ENCODE data around the gene GRHL3. TPM values are rescaled to one million over a fixed set of nuclear protein-coding genes. Genes with fewer than 3 reads are reported as not detected.

The GRHL3 gene
- polyA plus RNA-seq, 4 donors = 2.1 to 12.1 (median 4.9) TPM

GRCh38 chr1:24317081-24317480 lies 2.1 kb upstream of the GRHL3 start:
- DNase-seq (ENCODE audit: low read depth in 4 of 4, low spot score in 3 of 4) = no peak

GRCh38 chr1:24317956-24318614 lies 1.1 kb upstream of the GRHL3 start:
- DNase-seq (ENCODE audit: low read depth in 4 of 4, low spot score in 3 of 4) = no peak

- DNase-seq (ENCODE audit: low read depth in 4 of 4, low spot score in 3 of 4) = no peak
These were observed 394 bp upstream of the GRHL3 start for GRCh38 chr1:24318615-24319311.

- no peak for DNase-seq (ENCODE audit: low read depth in 4 of 4, low spot score in 3 of 4)
These were observed 805 bp downstream of the GRHL3 start for GRCh38 chr1:24319962-24320361.

DNA sequence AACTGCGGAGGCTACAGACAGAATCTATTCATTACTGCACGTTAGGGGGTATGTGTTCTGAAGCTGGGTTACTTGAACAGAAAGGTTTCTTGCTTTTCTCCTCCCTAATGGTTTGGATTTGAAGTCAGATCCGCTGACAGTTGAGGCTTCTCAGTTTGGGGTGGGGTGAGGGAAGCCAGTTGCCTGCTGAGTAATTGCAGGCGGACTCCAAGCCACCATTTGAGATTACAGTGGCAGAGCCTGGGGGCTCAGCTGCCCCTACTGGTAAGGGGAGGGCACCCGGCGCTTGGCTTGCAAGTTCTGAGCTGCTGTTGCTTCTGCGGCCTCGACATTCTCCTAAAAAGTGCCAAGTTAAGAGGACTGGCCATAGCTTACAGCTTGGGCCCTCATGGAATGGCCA lies 2.0 kb downstream of the GRHL3 start:
- DNase-seq (ENCODE audit: low read depth in 4 of 4, low spot score in 3 of 4) = no peak

DNA sequence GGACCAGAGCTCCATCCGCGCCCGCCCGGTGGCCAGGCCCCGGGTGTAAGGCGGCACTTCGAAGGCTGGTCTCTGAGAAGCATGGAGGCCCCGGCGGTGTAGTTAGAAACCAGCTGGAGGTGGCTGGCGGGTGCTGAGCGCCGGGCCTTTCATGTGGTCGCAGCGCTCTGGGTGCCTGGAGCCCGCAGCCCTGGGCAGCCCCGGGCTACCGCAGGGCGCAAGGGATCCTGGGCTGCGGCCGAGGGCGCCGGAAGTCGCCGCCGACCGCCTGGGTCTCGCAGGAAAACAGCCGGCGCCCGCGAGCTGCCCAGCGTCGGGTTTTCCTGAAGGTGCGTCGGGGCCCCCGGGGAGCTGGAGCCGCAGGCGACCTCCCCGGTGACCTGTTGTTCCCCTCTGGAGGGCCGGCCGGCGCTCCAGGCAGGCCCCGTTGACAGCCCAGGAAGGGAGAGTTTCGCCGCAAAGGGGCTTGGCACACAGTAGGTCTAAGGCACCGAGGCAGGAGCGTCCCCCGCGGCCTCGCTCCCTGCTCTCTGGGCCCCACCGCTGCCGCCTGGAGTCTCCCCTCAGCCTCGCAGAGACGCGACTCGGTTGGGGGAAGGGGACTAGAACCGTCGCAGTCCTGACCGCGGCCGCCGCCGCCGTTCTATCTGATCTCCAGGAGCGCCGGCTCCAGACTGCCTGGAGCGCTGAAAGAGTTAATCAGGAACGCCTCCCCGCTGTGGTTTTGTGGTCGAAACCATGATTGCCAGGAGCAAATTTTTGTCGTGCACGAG lies 2.7 kb downstream of the GRHL3 start:
- no peak for DNase-seq (ENCODE audit: low read depth in 4 of 4, low spot score in 3 of 4)

DNA sequence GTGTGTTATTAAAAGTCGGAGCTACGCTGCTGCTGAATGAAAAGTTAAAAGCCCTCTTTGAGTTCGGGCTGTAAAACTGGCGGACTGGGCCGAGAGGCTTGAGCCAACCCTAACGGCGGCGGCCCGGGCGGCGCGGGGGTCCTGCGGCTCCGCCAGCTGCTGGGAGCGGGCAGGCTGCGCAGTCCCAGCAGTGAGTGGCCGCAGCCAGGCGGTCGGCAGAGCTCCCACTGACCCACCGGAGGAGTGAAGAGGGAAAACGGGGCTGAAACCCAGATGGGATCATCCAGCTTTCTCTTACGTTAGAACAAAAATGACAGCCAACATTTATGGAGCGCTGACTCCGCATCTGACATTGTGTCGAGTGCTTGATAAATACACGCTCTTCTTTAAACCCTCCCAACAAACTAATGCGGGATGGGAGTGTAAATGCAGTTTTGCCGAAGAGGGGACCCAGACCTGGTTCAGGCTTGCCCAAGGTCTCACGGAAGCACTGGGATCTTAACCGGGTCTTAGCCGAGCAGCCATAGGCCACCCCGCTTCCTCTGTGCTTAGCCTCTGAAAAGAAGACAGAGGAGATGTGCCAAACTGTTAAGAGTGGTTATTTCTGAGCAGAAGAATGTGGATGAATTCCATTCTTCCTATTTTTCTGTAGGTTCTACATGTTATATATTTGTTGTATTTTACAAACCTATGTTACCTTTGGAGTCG lies 3.5 kb downstream of the GRHL3 start:
- DNase-seq (ENCODE audit: low read depth in 4 of 4, low spot score in 3 of 4) = no peak

DNA sequence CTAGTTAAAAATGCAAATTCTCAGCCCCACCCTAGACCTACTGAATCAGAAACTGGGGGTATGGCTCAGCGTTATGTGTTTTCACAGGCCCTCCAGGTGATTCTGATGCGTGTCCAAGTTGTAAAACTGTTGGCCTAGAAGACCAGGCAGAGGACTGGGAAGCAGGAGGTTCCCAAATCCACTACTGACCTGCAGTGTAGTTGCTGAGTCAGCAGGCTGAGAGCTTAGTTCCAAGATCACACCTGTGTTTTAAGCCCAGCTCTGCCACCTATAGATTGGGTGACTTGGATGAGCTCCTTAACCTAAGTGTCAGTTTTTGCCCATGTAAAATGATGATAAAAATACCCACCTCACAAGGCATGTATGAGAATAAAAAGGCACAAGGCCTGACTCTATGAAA lies 4.1 kb downstream of the GRHL3 start:
- DNase-seq (ENCODE audit: low read depth in 4 of 4, low spot score in 3 of 4) = no peak

- no peak for DNase-seq (ENCODE audit: low read depth in 4 of 4, low spot score in 3 of 4)
These were observed 5.7 kb downstream of the GRHL3 start for GRCh38 chr1:24324903-24325302.

DNA sequence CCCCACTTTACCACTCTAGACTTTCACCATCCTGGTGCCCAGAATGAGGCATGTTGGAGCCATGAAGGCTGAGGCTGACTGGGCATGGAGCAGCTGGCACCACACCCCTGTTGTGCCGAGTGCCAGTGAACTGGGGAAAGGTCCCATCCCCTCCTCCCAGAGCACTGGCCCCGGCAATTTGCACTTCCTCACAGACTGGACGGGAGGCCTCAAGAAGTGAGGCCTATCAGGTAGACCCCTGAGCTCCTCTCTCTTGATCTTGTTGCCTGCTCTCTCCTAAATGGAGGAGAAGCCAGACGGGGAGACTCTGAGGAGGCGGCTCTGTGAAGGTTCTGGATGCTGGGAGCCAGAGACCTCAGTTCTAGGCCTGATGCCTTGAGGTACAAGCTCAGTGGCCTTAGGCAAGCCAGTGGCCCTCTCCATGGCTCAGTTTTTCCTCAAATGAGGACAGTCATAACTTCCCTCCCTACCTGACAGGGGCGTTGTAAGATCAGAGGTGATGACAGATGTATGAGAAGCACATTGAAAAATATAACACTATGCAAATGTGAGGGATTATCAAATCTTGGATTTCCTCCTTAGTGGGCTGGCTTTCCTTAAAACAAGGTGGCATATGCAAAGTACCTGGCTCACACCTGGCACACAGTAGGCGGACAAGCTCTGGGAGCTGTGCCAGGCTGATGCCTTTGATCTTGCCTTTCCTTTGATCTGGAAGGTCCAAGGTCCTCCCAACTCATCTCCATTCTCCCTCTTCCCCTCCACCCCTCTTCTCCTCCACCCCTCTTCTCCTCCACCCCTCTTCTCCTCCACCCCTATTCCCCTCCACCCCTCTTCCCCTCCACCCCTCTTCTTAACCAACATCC lies 6.7 kb downstream of the GRHL3 start:
- no peak for DNase-seq (ENCODE audit: low read depth in 4 of 4, low spot score in 3 of 4)

- DNase-seq (ENCODE audit: low read depth in 4 of 4, low spot score in 3 of 4) = no peak
These were observed 8.3 kb downstream of the GRHL3 start for GRCh38 chr1:24327486-24327885.

- DNase-seq (ENCODE audit: low read depth in 4 of 4, low spot score in 3 of 4) = no peak
These were observed 8.7 kb downstream of the GRHL3 start for GRCh38 chr1:24327891-24328290.

GRCh38 chr1:24329331-24329730 lies 10.2 kb downstream of the GRHL3 start:
- DNase-seq (ENCODE audit: low read depth in 4 of 4, low spot score in 3 of 4) = no peak

DNA sequence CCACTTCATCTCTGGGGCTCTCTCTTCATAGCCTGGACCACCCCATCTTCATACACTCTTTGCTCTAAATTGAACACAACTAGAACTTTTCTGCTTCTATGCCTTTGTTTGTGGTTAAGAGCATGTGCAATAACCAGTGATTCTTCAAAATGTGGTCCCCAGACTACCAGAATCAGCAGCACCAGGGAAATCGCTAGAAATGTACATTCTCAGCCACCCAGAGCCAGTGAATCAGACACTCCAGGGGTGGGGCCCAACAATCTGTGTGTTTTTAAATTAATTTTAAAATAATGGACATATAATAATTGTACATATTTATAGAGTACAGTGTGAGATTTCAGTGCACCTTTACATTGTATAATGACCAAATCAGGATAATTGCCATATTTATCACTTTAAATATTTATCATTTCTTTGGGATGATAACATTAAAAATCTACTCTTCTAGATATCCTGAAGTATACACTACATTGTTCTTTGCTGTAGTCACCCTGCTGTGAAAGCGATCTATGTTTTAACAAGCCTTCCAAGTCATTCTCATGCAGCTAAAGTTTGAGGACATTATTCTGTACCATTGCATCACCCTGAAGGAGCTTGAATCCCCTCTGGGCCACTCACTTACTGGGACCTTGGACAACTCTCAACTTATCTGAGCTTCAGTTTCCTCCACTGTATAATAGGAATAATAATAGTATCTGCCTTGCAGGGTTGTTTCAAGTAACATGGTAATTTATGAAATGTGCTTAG lies 10.8 kb downstream of the GRHL3 start:
- DNase-seq (ENCODE audit: low read depth in 4 of 4, low spot score in 3 of 4) = no peak

DNA sequence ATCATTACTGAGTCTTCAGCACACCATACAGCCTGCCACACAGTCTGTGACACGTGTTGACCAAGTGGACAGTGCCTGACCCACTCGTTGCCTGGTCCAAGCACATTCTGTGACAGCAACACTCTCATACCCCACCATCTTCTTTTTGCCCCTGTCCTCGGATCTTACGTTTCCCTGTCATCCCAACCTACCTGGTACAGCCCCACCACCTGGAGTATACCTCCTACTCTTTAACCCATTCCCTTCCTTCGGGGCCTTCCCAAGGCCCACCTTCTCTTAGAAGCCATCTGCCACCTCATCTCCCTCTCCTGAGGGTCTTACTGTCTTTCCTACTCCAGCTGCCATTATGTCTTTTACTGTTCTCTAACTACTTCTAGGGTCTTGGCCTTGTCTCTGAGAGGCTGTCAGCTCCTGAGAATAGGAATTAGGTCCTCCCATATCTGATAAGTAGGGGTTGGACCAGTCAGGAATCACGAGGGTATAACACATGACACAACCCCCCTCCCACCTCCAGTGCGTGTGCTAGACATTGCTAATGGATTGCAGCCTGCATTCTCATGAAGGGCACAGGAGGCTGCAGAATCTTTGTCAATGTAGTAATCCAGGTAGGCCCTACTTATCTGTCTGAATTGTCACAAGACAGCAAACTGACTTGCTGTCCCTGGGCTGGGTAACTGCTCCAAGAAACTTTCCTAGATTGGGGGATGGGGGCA lies 13.0 kb downstream of the GRHL3 start:
- DNase-seq (ENCODE audit: low read depth in 4 of 4, low spot score in 3 of 4) = no peak

DNA sequence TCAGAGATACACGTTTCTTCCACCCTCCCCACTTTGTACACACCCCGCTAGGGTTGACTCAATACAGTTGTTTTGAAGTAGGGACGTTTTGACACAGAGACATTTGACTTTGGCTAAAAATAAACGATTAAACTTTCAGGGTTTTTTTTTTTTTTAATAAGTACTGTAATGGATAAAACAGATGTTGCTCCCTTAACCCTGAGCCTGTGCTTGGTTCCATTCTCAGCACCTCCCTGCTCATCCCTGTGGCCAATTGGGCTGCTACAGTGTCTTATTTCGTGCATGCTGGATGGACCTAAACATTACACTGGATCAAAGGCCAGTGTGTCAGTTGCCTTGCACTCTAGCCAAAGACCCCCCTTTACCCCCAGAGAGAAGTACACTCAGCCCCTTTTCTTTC lies 16.9 kb downstream of the GRHL3 start:
- no peak for DNase-seq (ENCODE audit: low read depth in 4 of 4, low spot score in 3 of 4)

GRCh38 chr1:24337455-24337854 lies 18.3 kb downstream of the GRHL3 start:
- DNase-seq (ENCODE audit: low read depth in 4 of 4, low spot score in 3 of 4) = no peak

GRCh38 chr1:24338447-24338846 lies 19.3 kb downstream of the GRHL3 start:
- no peak for DNase-seq (ENCODE audit: low read depth in 4 of 4, low spot score in 3 of 4)

DNA sequence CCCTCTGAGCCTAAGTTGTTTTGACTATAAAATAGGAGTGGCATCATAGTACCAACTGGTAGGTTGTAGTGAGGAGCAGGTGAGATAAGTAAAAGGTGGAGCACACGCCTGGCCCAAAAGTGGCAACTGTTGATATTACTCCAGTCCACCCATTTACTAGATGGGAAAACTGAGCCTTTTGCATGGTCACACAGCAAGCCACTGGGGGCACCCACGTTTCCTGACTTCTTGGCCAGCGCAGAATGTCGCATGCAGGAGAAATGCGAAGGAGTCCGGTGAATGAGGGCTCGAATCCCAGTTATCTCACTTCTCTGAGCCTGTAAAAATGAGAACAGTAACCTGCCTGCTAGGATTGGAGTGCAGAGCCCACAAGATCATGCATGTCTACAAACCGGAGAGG lies 20.8 kb downstream of the GRHL3 start:
- DNase-seq (ENCODE audit: low read depth in 4 of 4, low spot score in 3 of 4) = no peak
